Large intestine (tissue), 3 donors: Measurements from ENCODE around the gene ELMO3. TPM values are rescaled to one million over a fixed set of nuclear protein-coding genes. Genes with fewer than 3 reads are reported as not detected.

ENCODE experiments used
- DNase-seq, 2 donors: peaks; one replicate each; pipeline versions ENCODE4 v3.0.0 to v3.0.0-alpha.2; 2013
- H3K27ac ChIP-seq: one replicate; pipeline ENCODE4 v1.5.1; 2013; ENCODE audit warnings: low read length
- H3K27me3 ChIP-seq: 2 replicates; pipeline ENCODE4 v1.6.1; 2013; ENCODE audit warnings: low read length; ENCODE audit not compliant: control insufficient read depth, insufficient read depth
- H3K36me3 ChIP-seq: 2 replicates; pipeline ENCODE4 v1.6.1; 2013; ENCODE audit warnings: low read length; ENCODE audit not compliant: control insufficient read depth, insufficient read depth
- H3K4me1 ChIP-seq: one replicate; pipeline ENCODE4 v1.6.1; 2013; ENCODE audit warnings: low read length; ENCODE audit not compliant: control insufficient read depth, insufficient read depth
- H3K4me3 ChIP-seq: one replicate; pipeline ENCODE4 v1.5.1; 2013; ENCODE audit warnings: low read length
- H3K9me3 ChIP-seq: one replicate; pipeline ENCODE4 v1.6.1; 2013; ENCODE audit warnings: mild to moderate bottlenecking, low read depth, low read length, moderate library complexity; ENCODE audit not compliant: control insufficient read depth
- WGBS: methylation state at CpG from one replicate; pipeline ENCODE4 v1.1.5; 2013; ENCODE audit warnings: low lambda C conversion rate; ENCODE audit not compliant: insufficient coverage; 5-methylcytosine and 5-hydroxymethylcytosine counted together
- polyA plus RNA-seq: library from polyadenylated mRNA; unstranded; fragments of 120-200 nt; gene quantifications from one replicate; pipeline ENCODE4 v1.2.1, GENCODE V29; 2013

Gene ELMO3
- polyA plus RNA-seq, 1 donor: 34.0 TPM

DNA sequence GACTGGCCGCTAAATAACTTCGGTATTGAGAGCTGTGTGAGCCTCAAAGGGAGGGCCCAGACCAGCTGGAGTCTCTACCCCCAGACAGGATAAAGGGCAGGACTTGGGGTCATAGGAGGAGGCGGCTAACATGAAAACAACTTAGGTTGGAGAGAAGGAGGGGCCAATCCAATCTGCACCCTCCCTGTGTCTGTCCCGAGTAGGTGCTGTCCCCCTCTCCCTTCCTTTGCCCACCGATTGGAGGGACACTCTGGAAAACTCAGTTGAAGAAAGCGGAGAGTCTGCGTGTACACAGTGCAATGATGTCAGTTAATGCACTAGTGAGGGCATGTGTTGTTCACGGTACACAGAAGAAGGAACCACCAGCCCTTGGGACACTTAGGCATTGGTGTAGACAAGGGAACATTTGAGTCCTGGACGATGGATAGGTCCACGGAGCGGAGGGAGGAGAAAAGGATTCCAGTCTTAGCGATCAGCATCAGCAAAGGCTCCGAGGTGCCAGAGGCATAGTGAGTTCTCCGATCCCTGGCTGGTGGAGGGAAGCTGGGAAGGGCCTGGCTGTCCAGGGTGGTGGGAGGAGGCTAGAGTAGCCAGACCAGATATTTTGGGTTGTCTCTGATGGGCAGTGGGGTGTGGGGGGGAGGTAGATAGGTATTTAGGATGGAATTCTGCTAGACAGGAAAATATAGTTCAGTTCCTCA lies 27.8 kb upstream of the ELMO3 start:
- Histone ChIP-seq H3K27me3 (peaks cover 99% of the 10 kb centered on the region), H3K36me3 (no peaks in the 10 kb centered on the region), H3K27ac (no peak overlapping the region), H3K4me3 (peak overlapping the region; percentile 29), H3K9me3 (peaks cover 4% of the 10 kb centered on the region), H3K4me1 (peaks cover 32% of the 10 kb centered on the region)
- DNase-seq: peak in 1 of 2 donors; percentile 36
- WGBS: no CpG with 5 or more reads among the region's 14 CpGs

DNA sequence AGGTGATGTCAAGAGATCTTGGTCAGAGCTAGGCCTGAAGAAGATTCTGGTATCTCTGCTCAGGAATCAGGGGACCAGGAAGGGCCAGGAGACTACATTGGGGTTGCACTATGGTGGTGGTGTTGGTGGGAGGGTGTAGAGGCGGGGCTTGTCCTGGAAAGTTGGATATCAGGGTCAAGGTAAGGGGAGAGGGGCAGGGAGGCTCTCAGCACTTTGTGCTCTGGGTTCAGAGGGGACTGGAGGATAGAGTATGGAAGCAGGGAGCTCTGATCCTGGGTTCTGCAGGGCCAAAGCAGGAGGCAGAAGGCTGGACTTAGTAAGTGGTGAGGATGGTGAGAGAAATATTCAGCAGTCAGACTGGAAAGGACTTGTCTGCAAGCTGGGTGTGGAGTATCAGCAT lies 25.6 kb upstream of the ELMO3 start:
- DNase-seq: no peak
- no CpG with 5 or more reads among the region's 1 CpG for WGBS
- no peaks in the 10 kb centered on the region for H3K36me3 ChIP-seq
- H3K9me3 ChIP-seq: peaks cover 4% of the 10 kb centered on the region
- peaks cover 33% of the 10 kb centered on the region for H3K4me1 ChIP-seq
- peaks cover 86% of the 10 kb centered on the region for H3K27me3 ChIP-seq
- H3K27ac ChIP-seq: no peak overlapping the region
- H3K4me3 ChIP-seq: no peak overlapping the region

DNA sequence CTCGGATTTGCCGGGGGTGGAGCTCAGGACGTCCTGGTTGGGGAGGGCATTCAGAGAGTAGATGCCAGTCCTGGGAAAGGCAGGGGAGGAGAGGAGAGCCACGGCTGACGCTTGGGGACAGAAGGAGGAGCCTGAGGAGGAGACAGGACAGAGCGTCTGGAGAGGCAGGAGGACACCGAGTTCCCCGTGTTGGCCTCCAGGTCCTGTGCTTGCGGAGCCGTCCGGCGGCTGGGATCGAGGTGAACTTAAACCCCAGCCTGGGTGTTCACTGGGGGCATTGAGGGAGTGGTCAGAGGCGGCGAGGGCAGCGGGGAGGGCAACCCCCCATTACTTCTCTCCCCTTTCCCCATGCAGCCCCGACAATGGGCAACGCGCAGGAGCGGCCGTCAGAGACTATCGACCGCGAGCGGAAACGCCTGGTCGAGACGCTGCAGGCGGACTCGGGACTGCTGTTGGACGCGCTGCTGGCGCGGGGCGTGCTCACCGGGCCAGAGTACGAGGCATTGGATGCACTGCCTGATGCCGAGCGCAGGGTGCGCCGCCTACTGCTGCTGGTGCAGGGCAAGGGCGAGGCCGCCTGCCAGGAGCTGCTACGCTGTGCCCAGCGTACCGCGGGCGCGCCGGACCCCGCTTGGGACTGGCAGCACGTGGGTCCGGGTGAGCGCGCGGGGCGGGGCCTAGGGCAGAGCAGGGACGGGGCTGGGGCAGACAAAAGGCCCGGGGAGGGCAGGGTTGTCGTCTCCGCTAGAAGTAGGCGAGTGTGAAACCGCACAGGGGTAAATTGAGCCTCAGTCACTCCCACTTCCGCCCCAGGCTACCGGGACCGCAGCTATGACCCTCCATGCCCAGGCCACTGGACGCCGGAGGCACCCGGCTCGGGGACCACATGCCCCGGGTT lies 24.9 kb upstream of the ELMO3 start:
- DNase-seq: peak; percentile 87 to 93
- H3K9me3 ChIP-seq: peaks cover 4% of the 10 kb centered on the region
- no peaks in the 10 kb centered on the region for H3K36me3 ChIP-seq
- H3K4me1 ChIP-seq: peaks cover 32% of the 10 kb centered on the region
- WGBS: no CpG with 5 or more reads among the region's 71 CpGs
- peak overlapping the region; percentile 13 for H3K27ac ChIP-seq
- peaks cover 78% of the 10 kb centered on the region for H3K27me3 ChIP-seq
- H3K4me3 ChIP-seq: peak overlapping the region; percentile 35

DNA sequence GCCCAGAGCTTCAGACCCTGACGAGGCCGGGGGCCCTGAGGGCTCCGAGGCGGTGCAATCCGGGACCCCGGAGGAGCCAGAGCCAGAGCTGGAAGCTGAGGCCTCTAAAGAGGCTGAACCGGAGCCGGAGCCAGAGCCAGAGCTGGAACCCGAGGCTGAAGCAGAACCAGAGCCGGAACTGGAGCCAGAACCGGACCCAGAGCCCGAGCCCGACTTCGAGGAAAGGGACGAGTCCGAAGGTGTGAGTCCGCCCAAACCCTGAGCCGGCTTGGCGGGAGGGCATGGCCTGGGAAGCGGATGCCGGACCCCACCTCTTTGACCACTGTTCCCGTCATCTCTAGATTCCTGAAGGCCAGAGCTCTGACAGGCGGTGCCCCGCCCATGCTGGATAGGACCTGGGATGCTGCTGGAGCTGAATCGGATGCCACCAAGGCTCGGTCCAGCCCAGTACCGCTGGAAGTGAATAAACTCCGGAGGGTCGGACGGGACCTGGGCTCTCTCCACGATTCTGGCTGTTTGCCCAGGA lies 24.2 kb upstream of the ELMO3 start:
- WGBS: no CpG with 5 or more reads among the region's 31 CpGs
- no peaks in the 10 kb centered on the region for H3K36me3 ChIP-seq
- no peak for DNase-seq
- peaks cover 4% of the 10 kb centered on the region for H3K9me3 ChIP-seq
- peaks cover 71% of the 10 kb centered on the region for H3K27me3 ChIP-seq
- H3K27ac ChIP-seq: no peak overlapping the region
- H3K4me1 ChIP-seq: peaks cover 24% of the 10 kb centered on the region
- H3K4me3 ChIP-seq: peak overlapping the region; percentile 35

DNA sequence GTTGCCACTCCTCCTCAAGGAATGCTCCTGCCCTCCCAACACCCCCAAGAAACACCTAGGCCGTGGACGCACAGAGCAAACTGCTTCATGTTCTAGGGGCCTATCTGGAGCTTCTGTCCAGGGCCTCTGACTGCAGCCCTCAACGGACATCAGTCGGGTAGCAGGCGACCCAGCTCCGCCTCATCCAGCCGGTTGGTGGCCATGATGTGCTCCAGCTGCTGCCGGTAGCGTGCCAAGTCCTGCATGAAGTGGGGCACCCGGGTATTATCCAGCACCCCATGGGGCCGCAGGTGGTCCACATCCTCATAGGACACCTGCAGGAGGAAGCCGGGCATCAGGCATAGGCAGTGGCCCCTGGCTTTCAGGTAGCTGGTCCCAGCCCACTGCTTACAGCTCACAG lies 22.3 kb upstream of the ELMO3 start:
- H3K36me3 ChIP-seq: no peaks in the 10 kb centered on the region
- H3K9me3 ChIP-seq: peaks cover 4% of the 10 kb centered on the region
- DNase-seq: no peak
- H3K27ac ChIP-seq: no peak overlapping the region
- peaks cover 54% of the 10 kb centered on the region for H3K27me3 ChIP-seq
- H3K4me3 ChIP-seq: no peak overlapping the region
- peaks cover 20% of the 10 kb centered on the region for H3K4me1 ChIP-seq
- WGBS: no CpG with 5 or more reads among the region's 12 CpGs

DNA sequence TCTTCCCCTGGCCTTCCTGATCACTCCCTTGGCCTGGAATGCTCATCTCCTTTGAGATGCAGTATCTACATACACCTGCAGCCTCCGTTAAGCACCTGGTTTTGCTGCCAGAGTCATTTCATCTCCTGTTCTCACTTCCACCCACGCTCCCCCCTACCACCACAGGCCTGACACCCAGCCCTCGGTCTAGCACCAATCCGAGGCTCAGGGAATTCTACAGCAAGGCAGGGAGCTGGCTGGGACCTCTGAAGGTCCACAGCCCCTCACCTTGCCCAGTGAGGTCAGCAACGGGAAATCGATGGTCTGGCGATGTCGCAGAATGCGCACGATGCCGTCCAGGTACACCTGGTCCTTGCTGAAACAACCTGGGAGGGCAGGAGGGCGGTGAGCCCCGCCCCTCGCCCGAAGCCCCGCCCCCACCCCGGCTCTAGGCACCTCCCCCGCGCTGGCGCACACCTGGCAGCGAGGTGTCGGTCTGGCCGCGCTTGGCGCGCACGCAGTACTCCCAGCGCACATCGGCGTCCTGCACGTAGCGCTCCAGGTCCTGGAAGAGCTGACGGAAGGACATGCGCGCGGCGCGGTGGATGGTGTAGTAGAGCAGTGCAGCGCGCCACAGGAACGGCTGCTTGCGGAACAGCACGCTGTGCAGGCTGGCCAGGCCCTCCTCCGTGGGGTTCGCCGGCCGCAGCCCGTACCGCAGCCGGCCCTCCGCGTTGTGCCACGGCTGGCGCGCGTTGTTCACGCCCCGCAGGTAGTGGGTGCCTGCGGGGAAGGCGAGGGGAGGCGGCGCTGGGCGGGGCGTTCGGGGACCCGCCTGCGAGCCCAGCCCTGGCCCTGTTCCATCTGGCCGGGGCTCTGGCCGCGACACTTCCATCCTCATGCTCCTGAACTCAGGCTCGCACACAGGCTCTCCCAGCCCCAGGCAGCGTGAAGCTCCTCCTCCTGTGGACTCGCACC lies 20.9 kb upstream of the ELMO3 start:
- peak overlapping the region; percentile 17 for H3K4me3 ChIP-seq
- H3K4me1 ChIP-seq: peaks cover 22% of the 10 kb centered on the region
- DNase-seq: peak; percentile 85 to 89
- WGBS: no CpG with 5 or more reads among the region's 73 CpGs
- H3K27ac ChIP-seq: no peak overlapping the region
- peaks cover 4% of the 10 kb centered on the region for H3K9me3 ChIP-seq
- H3K27me3 ChIP-seq: peaks cover 40% of the 10 kb centered on the region
- no peaks in the 10 kb centered on the region for H3K36me3 ChIP-seq

DNA sequence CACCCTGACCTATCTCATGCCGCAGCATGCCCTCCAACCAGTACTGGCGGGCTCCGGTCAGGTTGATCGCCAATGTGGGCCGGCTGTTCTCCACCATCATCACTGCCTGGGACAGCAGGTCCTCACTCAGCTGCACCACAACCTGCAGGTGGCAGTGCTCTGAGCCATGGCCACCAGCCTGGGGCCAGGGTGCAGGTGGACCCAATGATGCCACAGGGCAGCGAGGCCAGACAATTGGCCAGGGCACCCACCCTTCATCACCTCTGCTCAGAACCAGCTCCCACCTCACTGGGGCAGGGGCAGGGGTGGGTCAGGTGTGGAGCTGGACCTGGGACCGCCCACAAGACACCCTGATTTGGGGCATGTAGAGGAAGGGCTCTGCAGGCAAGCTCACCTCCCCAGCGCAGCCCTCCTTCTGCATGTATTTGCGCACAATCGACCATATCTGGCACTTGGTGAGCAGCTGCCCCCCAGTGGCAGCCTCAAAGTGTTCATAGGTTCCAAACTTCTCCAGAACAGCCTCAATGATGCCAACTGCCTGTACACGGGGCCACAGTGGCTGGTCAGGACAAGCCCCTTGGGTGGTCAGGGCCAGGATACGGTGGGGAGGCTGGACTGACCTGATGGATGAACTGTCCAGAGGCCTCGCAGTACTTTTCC lies 19.4 kb upstream of the ELMO3 start:
- H3K36me3 ChIP-seq: no peaks in the 10 kb centered on the region
- peaks cover 2% of the 10 kb centered on the region for H3K9me3 ChIP-seq
- no peak overlapping the region for H3K4me3 ChIP-seq
- H3K27me3 ChIP-seq: peaks cover 25% of the 10 kb centered on the region
- no peak for DNase-seq
- WGBS: no CpG with 5 or more reads among the region's 13 CpGs
- H3K27ac ChIP-seq: no peak overlapping the region
- peaks cover 18% of the 10 kb centered on the region for H3K4me1 ChIP-seq

DNA sequence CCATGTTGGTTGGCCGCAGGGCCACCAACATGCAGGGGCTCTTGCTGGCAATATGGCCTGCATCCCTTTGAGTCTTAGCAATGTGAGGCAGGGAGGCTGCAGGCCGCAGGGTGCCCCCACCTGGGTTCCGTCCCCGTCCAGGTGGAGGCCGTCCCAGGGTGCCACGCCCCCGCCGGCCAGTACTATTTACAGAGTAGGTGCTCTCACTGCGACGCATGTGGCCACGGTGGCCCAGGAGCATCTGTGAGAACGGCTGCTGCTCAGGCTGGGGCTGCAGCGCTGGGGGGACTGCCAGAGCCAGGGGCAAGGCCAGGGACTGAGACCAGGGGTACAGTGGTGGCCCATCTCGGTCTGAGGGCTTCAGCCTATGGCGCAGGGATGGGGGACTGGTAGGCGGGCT lies 18.8 kb upstream of the ELMO3 start:
- WGBS: no CpG with 5 or more reads among the region's 16 CpGs
- Histone ChIP-seq H3K4me3 (no peak overlapping the region), H3K4me1 (peaks cover 18% of the 10 kb centered on the region), H3K36me3 (no peaks in the 10 kb centered on the region), H3K27ac (no peak overlapping the region), H3K9me3 (peaks cover 3% of the 10 kb centered on the region), H3K27me3 (peaks cover 25% of the 10 kb centered on the region)
- DNase-seq: no peak

DNA sequence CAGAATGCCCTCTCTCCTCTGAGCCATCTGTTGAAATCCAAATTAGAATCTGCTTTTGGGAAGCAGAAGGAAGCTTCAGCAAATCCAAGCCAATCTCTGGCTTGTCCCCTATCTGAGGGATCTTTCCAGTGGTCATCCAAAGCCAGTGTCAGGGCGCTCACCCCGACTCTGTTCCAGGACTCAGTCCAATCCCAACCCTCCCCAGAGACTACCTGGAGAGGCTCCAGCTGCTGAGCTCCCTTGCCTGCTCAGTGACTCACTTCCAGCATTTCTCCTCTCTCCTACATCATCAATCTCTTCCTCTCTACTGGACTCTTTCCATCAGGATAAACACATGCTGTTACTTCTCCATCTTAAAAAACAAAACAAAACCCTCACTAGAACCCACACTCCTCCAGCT lies 17.6 kb upstream of the ELMO3 start:
- Histone ChIP-seq H3K4me1 (peaks cover 26% of the 10 kb centered on the region), H3K4me3 (no peak overlapping the region), H3K36me3 (no peaks in the 10 kb centered on the region), H3K27me3 (peaks cover 14% of the 10 kb centered on the region), H3K27ac (no peak overlapping the region), H3K9me3 (peaks cover 3% of the 10 kb centered on the region)
- WGBS: no CpG with 5 or more reads among the region's 2 CpGs
- DNase-seq: no peak
